ENCODE data around the gene ARHGAP22. TPM values are rescaled to one million over a fixed set of nuclear protein-coding genes. Genes with fewer than 3 reads are reported as not detected.

ARHGAP22 gene
- total RNA-seq, 1 donor from 2014 or later, result 3.2 TPM

GRCh38 chr10:48437546-48437945 is 167.3 kb downstream of the ARHGAP22 start:
- Histone ChIP-seq H3K9me3 (no peaks in the 10 kb centered on the region), H3K27ac (no peak overlapping the region), H3K4me1 (no peaks in the 10 kb centered on the region), H3K27me3 (no peaks in the 10 kb centered on the region), H3K36me3 (peaks cover 0 to 7% of the 10 kb centered on the region in 2 donors), H3K4me3 (no peak overlapping the region)
- TF ChIP-seq CTCF (IDR thresholded peaks at IDR 0.05), result no peak
- TF ChIP-seq POLR2A (IDR thresholded peaks at IDR 0.05), result no peak
- no peak for TF ChIP-seq POLR2AphosphoS5 (IDR thresholded peaks at IDR 0.05; ENCODE audit: insufficient read depth in 1 of 2, low read depth in 1 of 2)
- intact Hi-C loops (cut with DNase I), result no loop called here
- DNase-seq (ENCODE audit: extremely low spot score in 2 of 2), result no peak

GRCh38 chr10:48431871-48432270 is 173.0 kb downstream of the ARHGAP22 start:
- H3K27me3 ChIP-seq, result no peaks in the 10 kb centered on the region
- no peaks in the 10 kb centered on the region for H3K9me3 ChIP-seq
- H3K36me3 ChIP-seq, result peaks cover 0 to 22% of the 10 kb centered on the region in 2 donors
- no peak overlapping the region for H3K27ac ChIP-seq
- TF ChIP-seq POLR2A (IDR thresholded peaks at IDR 0.05) (no peak), CTCF (IDR thresholded peaks at IDR 0.05) (no peak), POLR2AphosphoS5 (IDR thresholded peaks at IDR 0.05; ENCODE audit: insufficient read depth in 1 of 2, low read depth in 1 of 2) (no peak)
- H3K4me1 ChIP-seq, result no peaks in the 10 kb centered on the region
- no peak overlapping the region for H3K4me3 ChIP-seq
- no peak for DNase-seq (ENCODE audit: extremely low spot score in 2 of 2)
- intact Hi-C loops (cut with DNase I), result no loop called here

- Histone ChIP-seq H3K4me3 (no peak overlapping the region), H3K27me3 (no peaks in the 10 kb centered on the region), H3K36me3 (peaks cover 0 to 22% of the 10 kb centered on the region in 2 donors), H3K4me1 (no peaks in the 10 kb centered on the region), H3K27ac (no peak overlapping the region), H3K9me3 (no peaks in the 10 kb centered on the region)
- intact Hi-C loops (cut with DNase I), result no loop called here
- no peak for DNase-seq (ENCODE audit: extremely low spot score in 2 of 2)
- no peak for TF ChIP-seq POLR2A (IDR thresholded peaks at IDR 0.05)
- no peak for TF ChIP-seq POLR2AphosphoS5 (IDR thresholded peaks at IDR 0.05; ENCODE audit: insufficient read depth in 1 of 2, low read depth in 1 of 2)
- TF ChIP-seq CTCF (IDR thresholded peaks at IDR 0.05), result no peak
Observed at GRCh38 chr10:48430402-48430993, 174.4 kb downstream of the ARHGAP22 start.

GRCh38 chr10:48429309-48429708 is 175.6 kb downstream of the ARHGAP22 start:
- intact Hi-C loops (cut with DNase I), result no loop called here
- Histone ChIP-seq H3K36me3 (peaks cover 0 to 21% of the 10 kb centered on the region in 2 donors), H3K27me3 (no peaks in the 10 kb centered on the region), H3K4me3 (no peak overlapping the region), H3K9me3 (no peaks in the 10 kb centered on the region), H3K27ac (no peak overlapping the region), H3K4me1 (no peaks in the 10 kb centered on the region)
- no peak for DNase-seq (ENCODE audit: extremely low spot score in 2 of 2)
- TF ChIP-seq POLR2AphosphoS5 (IDR thresholded peaks at IDR 0.05; ENCODE audit: insufficient read depth in 1 of 2, low read depth in 1 of 2) (no peak), POLR2A (IDR thresholded peaks at IDR 0.05) (no peak), CTCF (IDR thresholded peaks at IDR 0.05) (no peak)

GRCh38 chr10:48428896-48429295 is 176.0 kb downstream of the ARHGAP22 start:
- H3K36me3 ChIP-seq, result peaks cover 0 to 21% of the 10 kb centered on the region in 2 donors
- intact Hi-C loops (cut with DNase I), result no loop called here
- no peak for TF ChIP-seq POLR2A (IDR thresholded peaks at IDR 0.05)
- TF ChIP-seq CTCF (IDR thresholded peaks at IDR 0.05), result no peak
- no peak for TF ChIP-seq POLR2AphosphoS5 (IDR thresholded peaks at IDR 0.05; ENCODE audit: insufficient read depth in 1 of 2, low read depth in 1 of 2)
- H3K27ac ChIP-seq, result no peak overlapping the region
- H3K27me3 ChIP-seq, result no peaks in the 10 kb centered on the region
- no peaks in the 10 kb centered on the region for H3K4me1 ChIP-seq
- H3K4me3 ChIP-seq, result no peak overlapping the region
- DNase-seq (ENCODE audit: extremely low spot score in 2 of 2), result no peak
- H3K9me3 ChIP-seq, result no peaks in the 10 kb centered on the region

Measured in vagina (tissue), 2 donors.